ENCODE results near the gene FAM110A.
"Not testable (repeated sequence)": the region's sequence is repeated elsewhere in the genome, so short reads cannot be mapped to it uniquely, and the experiment has no call there.

FAM110A gene

DNA sequence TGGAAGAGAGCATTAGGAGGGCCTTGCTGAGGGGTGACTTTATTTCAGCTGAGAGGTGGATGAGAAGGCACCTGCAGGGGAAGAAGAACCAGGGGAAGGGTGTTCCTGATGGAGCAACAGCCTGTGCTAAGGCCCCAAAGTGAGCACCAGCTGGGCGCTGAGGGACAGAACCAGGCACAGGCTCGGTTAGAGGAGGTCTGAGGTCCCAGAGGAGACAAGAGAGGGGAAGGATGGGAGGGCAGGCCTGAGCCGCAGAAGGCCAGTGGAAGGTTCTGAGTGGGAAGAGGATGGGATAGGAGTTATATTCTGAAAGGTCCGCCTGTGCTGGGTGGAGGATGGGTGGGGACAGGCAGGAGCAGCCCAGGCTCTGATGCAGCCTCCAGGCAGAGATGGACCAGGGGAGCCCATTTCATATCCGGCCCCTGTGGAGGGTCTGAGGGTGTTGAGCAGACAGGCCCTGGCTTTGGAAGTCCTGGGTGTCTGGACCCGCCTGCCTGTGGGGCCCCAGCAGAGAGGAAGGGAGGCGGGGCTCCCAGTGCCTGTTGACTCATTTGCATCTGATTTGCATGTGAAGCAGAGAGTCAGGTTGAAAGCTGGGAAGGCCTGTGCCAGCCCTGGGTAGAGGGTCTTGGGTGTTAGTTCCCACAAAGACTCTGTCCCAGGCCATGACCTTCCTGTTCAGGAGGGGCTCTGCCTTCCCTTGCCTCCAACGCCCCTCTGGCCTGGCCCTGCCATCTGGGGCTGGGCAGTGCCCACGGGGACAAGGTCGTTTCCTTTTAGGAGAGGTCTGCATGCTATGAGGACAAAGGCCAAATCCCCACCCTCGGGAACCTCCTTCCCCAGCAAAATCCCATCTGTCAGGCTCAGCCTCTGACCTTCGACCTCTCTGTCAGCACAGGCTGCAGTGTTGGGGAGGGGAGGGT lies 10.6 kb upstream of the FAM110A start:
- no peak for DNase-seq (ENCODE audit: low read depth in 2 of 3, low spot score in 2 of 3)

DNA sequence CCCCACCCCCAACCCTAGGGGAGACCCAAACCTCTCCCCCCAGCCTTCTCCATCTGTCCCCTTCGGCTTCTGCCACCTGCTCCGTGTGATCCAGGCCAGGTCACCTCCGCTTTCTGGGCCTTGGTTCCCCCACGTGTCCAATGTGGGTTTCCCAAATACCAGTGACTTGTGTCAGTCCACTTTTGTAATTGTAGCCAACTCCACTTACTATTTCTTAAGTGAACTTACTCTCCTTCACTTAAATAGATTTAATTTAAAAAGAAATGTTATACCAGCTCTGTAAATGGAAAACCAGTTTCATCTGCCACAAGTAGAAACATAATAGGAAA lies 10.0 kb upstream of the FAM110A start:
- no peak for DNase-seq (ENCODE audit: low read depth in 2 of 3, low spot score in 2 of 3)

- no peak for DNase-seq (ENCODE audit: low read depth in 2 of 3, low spot score in 2 of 3)
Observed at GRCh38 chr20:824490-824889, 9.0 kb upstream of the FAM110A start.

DNA sequence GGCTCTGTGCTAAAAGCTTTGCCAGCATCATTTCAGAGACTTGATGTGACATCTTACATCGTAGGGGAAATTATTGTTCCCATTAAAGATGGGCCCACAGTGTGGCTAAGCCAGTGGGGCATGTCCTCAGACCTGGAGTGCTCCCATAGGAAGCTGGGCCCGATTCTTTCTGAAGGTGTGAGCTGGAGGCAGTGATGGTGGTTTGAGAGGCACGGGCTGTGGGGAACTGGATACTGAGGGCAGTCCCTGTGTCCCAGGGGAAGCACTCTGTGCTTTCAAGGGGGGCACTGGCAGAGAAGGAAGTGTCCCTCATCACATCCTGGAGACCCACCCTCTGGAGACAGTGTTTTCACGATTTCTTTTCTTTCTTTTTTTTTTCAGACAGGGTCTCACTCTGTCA lies 8.6 kb upstream of the FAM110A start:
- no peak for DNase-seq (ENCODE audit: low read depth in 2 of 3, low spot score in 2 of 3)

GRCh38 chr20:825710-826421 lies 7.6 kb upstream of the FAM110A start:
- no peak for DNase-seq (ENCODE audit: low read depth in 2 of 3, low spot score in 2 of 3)

GRCh38 chr20:826695-827323 lies 6.7 kb upstream of the FAM110A start:
- no peak for DNase-seq (ENCODE audit: low read depth in 2 of 3, low spot score in 2 of 3)

DNA sequence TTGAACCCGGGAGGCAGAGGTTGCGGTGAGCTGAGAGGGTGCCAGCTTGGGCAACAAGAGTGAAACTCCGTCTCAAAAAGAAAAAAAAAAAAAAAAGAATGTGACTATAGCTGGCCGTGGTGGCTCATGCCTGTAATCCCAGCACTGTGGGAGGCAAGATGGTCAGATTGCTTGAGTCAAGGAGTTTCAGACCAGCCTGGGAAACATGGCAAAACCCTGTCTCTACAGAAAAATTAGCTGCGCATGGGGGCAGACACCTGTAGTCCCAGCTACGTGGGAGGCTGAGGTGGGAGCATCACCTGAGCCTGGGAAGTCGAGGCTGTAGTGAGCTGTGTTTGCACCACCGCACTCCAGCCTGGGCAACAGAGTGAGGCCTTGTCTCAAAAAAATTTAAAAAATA lies 5.5 kb upstream of the FAM110A start:
- not testable (repeated sequence) for DNase-seq (ENCODE audit: low read depth in 2 of 3, low spot score in 2 of 3)

GRCh38 chr20:828987-829386 lies 4.5 kb upstream of the FAM110A start:
- no peak for DNase-seq (ENCODE audit: low read depth in 2 of 3, low spot score in 2 of 3)

GRCh38 chr20:829551-829950 lies 4.0 kb upstream of the FAM110A start:
- DNase-seq (ENCODE audit: low read depth in 2 of 3, low spot score in 2 of 3): no peak

DNA sequence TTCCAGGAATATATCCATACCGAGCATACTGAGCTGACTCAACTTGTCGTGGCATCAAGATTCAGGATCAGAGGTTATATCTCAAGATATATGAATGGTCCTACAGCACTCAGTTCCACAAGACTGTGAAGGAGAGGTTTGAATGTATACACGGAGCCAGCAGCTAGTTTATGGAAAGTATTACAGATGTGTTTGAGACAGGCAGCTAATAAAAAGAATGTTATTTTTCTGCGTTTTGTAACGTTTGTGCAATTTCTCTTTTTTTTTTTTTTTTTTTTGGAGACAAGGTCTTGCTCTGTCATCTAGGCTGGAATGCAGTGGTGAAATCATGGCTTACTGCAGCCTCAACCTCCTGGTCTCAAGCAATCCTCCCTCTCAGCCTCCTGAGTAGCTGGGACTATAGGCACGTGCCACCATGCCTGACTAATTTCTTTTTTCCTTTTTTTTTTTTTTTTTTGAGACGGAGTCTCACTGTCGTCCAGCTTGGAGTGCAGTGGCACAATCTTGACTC lies 3.4 kb upstream of the FAM110A start:
- no peak for DNase-seq (ENCODE audit: low read depth in 2 of 3, low spot score in 2 of 3)

GRCh38 chr20:831251-831650 lies 2.3 kb upstream of the FAM110A start:
- no peak for DNase-seq (ENCODE audit: low read depth in 2 of 3, low spot score in 2 of 3)

- DNase-seq (ENCODE audit: low read depth in 2 of 3, low spot score in 2 of 3): no peak
Observed at GRCh38 chr20:831956-832355, 1.6 kb upstream of the FAM110A start.

- DNase-seq (ENCODE audit: low read depth in 2 of 3, low spot score in 2 of 3): no peak
Observed at GRCh38 chr20:833121-833449, 430 bp upstream of the FAM110A start.

DNA sequence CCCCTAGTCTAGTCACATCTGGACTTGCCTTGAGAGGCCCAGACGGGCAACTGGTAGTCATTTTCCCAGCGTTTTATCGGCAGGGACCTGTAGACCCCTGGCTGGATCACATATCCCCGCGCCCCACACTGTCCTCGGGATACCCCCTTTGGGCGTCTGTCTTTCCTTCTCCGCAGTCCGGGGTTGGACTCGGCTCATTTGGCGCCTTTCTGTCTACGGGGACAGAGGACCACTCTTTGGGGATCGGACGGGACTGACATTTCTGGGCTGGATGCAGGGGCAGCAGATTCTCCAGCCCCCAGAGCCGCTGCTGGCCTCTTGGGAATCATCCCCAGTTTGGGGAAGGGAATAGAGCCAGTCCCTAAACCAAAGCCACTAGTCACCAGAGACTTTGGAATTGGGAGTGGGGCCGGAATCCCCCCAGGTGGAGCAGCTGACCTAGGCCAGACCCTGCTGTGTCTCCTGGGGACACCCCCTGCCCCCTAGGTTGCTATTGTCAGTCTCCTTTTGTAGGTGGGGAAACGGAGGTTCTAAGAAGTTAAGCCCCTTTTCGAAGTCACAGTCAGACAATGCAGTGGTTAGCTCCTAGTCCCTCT lies 734 bp downstream of the FAM110A start:
- DNase-seq (ENCODE audit: low read depth in 2 of 3, low spot score in 2 of 3): no peak

DNA sequence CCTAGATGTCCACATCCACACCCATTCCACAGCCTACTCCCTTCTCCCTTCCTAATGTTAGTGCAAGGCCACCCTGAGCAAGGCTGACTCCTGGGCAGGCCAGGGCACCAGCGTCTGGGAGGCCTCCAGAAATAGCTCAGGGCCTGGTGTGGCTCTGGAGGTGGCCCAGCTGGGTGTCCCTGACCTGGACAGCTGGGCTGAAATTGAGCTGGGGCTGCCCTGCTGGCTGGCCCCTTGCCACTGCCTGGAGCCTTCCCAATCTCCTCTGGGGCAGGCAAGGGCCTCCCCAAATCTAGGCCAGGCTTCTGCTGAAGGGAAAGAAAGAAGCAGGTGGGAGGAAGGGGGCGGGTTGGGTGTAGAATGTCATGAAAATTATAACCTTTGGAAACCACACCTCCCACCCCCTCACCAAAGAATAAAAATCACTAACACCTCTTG lies 2.1 kb downstream of the FAM110A start:
- DNase-seq (ENCODE audit: low read depth in 2 of 3, low spot score in 2 of 3): no peak

GRCh38 chr20:836190-836589 lies 2.7 kb downstream of the FAM110A start:
- DNase-seq (ENCODE audit: low read depth in 2 of 3, low spot score in 2 of 3): no peak

- no peak for DNase-seq (ENCODE audit: low read depth in 2 of 3, low spot score in 2 of 3)
Observed at GRCh38 chr20:839015-839414, 5.5 kb downstream of the FAM110A start.

GRCh38 chr20:839626-840025 lies 6.1 kb downstream of the FAM110A start:
- DNase-seq (ENCODE audit: low read depth in 2 of 3, low spot score in 2 of 3): no peak

DNA sequence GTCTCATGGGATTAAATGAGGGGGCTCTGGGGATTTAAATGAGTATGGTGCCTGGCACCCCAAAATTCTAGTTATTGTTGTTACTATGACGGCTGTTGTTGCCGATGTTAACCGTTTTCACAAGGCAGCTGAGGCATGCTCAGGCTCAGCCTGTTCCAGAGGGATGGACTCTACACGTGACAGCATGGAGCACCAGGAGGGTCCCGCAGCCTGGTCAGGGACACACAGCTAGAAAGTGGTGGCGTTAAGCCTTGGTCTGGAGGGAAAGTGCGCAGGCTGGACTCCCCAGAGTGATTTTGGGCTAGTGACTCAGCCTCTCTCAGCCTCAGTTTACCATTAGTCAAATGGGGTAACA lies 7.0 kb downstream of the FAM110A start:
- DNase-seq (ENCODE audit: low read depth in 2 of 3, low spot score in 2 of 3): no peak

DNA sequence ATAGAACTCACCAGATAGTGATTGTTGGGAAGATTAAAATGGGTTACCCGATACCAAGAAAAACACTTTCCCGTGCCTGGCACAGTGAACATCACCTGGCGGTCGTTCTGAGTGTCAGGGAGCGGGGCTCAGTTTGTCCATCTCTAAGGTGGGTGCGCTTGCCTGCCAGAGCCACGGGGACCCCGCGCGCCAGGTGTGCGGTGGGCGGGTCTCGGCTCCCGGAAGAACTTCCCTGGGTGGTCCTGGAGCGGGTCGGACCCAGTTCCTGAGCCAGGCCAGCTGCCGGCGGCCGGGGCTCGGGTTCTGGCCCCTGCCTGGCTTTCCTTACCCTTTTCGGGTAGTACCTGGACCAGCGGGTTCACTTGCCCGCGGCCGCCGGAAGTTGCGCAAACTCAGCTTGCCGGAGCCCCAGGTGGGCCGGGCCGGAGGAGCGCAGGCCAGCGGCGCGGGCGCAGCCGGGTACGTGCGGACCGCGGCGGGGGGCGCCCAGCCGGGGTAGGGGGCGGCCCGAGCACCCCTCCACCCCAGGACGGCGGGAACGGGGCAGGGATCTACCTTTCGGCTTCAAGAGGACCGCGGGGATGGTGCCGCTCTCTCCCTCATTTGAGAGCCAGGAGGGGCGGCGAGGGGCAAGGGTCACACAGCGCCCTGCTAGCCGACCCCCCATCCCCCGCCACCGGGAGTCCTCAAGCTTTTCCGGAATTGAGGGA lies 7.5 kb downstream of the FAM110A start:
- no peak for DNase-seq (ENCODE audit: low read depth in 2 of 3, low spot score in 2 of 3)
